ENCODE measurements around the gene DSC1.

The DSC1 gene

DNA sequence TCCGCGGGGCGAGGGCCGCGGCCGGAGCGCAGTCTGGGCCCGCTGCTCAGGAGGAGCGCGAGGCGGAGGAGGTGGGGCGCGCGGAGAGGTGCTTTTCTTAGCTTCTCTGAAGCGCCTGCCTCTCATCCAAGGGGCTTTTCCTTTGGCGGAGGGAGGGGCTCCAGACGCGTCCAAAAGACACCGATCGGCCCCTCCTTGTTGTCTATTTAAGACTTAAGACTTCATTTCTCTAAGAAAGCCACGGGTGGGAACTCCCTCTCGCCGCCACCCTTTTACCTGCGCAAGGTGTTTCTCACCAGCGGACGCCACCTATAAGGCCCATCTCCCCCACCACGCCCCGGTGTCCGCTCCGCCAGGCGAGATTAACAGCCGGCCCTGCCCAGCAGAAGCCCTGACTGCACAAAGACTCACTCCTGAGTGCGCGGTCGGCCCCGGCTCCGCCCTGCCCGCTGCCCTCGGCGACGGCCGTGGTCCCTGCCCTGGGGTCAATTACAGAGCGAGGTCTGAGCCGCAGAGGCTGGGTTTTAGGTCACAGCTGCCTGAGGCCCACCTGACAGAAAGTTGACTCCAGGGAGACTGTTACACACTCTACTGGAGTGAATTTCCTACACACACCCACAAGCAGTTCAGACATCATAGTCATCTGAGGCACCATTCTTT lies 60.5 kb downstream of the DSC1 start, which contains the start of gene DSC2:
Gene DSC2, minus strand, starts transcription at position 397 of the 660 bp plus-strand sequence. CDS start 450 bp downstream, outside the sequence.
- no peak for TF ChIP-seq GATA2 (IDR thresholded peaks at IDR 0.05; ENCODE audit: low read depth, low read length)
- TF ChIP-seq GATA3 (IDR thresholded peaks at IDR 0.05; ENCODE audit: low read depth, low read length), result no peak

DNA sequence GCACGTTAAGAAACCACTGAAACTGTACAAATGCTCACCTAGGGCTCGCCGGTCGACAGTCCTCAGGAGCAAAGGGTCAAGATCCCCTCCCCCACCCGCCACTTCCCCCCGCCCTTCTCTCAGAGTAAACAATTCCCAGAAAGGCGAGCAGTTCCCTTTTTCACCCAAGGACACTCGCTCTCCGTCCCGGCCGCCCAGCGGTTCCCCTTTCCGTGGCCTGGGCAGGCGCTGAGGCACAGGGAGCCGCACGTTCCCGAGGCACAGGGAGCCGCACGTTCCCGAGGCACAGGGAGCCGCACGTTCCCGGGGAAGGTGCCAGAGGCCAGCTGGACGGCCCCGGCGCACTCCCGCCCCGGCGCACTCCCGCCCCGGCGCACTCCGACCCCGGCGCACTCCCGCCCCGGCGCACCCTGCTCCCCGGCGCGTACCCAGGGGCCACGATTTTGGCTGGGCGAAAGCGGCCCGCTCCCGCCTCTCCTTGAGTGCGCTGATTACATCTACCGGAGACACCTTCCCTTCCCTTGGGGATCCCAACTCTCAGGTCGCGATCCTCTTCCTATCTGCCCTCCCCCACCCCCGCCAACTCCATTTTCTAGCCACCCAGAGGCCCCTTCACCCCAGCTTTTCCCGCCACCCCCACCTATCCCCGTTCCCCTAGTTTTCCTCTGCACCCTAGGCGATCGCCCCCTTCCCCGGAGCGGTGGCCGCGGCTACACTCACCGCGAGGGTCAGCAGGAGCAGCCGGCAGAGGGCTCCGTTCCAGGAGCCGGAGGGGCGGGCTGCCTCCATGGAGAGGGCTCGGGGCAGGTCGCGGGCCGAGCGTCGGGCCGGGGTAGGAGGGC lies 61.3 kb downstream of the DSC1 start:
- TF ChIP-seq GATA3 (IDR thresholded peaks at IDR 0.05; ENCODE audit: low read depth, low read length) (no peak), GATA2 (IDR thresholded peaks at IDR 0.05; ENCODE audit: low read depth, low read length) (no peak)

DNA sequence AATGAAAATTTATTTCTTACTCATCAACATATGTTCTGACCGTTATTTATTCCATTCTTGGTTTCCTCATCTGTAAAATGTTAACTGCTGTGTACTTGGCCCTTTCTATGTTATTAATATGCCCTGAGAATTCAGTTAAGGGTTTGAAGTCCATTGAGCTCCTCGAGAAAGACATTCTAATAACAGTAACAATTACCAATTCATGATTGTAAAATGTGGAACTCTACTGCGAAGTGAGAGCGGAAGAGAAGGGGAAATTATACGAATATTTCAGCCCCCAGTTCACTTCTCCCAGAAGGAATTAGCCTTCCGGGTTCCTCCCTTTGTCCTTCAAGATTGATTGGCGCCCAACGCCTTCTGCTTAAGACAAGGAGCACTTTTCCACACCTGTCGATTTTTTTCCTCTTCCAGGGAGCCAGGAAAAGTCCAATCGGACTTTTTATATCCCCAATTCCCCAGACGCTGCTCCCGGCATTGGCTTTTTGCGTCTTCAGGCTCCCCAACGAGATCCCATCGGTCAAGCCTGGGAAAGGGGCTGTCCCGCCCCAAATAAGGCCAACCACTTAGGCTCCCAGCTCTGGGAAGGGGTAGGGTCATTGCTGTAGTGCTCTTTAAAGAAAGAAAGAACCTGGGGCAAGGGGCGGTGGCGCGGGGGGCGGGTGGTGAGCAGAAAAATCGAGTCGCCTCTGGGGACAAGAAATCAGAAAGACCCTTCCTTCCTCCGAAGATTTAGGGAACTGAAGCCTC lies 62.0 kb downstream of the DSC1 start:
- TF ChIP-seq GATA2 (IDR thresholded peaks at IDR 0.05; ENCODE audit: low read depth, low read length) (no peak), GATA3 (IDR thresholded peaks at IDR 0.05; ENCODE audit: low read depth, low read length) (no peak)

DNA sequence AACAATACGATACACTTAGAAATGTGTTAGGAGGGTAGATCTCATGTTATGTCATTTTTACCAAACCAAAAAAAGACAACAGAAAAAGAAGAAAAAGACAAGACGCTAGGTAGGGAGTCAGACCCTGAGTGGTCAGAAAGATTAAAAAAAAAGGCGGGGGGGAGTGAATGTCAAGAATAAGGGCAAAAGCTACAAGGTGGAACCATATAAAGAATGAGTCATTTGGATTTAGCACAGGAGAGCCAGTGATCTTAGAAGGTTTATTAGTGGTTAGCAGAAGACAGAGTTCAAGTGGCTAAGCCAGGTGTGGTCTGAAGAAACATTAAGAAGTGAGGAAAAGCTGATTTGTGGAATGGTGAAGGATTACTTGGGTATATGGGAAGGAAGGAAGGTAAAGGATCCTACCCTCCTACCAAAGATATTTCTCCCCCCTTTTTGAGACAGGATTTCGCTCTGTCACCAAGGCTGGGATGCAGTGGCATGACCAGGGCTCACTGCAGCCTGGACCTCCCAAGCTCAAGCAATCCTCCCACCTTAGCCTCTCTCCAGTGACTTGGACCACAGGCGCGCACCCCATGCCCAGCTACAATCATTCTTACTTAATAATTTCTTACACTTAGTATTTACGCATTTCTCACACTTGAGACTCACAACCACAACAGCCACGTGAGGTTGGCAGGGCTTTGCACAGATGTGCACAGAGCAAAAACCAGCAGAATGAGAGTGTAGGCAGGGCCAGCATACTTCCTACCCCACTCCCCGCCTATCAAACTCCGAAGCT lies 63.0 kb downstream of the DSC1 start:
- no peak for TF ChIP-seq GATA3 (IDR thresholded peaks at IDR 0.05; ENCODE audit: low read depth, low read length)

DNA sequence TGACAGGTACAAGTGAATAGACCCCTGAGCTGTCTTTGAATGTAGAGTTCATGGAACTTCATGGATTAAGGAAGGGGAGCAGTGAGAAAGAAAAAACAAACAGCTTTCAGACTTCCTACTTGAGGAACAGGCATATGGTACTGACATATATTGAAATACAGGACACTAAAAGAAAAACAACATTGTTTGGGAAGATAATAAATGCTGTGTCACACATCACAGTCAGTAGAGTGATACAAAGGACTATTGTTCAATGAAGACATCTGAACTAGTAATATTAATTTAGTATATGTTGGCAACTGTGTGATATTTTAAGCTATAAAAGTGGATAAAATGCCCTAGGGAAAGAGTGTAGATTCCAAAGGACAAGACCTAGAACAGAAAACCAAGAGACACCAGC lies 63.8 kb downstream of the DSC1 start:
- TF ChIP-seq GATA3 (IDR thresholded peaks at IDR 0.05; ENCODE audit: low read depth, low read length), result no peak
- TF ChIP-seq GATA2 (IDR thresholded peaks at IDR 0.05; ENCODE audit: low read depth, low read length), result no peak

DNA sequence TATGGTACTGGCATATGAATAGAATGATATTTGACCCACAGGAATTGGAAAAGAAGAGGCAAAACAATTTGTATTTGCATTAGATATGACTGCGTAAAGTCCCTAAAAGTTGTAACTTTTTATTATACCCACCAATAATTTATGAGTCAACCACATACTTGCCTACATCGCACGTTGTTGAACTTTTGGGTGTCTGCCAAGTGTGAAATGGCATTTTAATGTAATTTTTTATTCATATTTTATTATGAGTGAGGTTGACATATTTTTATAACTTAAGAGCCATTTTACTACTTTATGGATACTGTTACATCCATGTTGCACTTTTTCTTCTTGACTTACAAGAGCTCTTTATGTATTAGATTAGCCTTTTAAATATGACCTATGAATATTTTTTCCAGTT lies 65.0 kb downstream of the DSC1 start:
- TF ChIP-seq GATA3 (IDR thresholded peaks at IDR 0.05; ENCODE audit: low read depth, low read length) (no peak), GATA2 (IDR thresholded peaks at IDR 0.05; ENCODE audit: low read depth, low read length) (no peak)

DNA sequence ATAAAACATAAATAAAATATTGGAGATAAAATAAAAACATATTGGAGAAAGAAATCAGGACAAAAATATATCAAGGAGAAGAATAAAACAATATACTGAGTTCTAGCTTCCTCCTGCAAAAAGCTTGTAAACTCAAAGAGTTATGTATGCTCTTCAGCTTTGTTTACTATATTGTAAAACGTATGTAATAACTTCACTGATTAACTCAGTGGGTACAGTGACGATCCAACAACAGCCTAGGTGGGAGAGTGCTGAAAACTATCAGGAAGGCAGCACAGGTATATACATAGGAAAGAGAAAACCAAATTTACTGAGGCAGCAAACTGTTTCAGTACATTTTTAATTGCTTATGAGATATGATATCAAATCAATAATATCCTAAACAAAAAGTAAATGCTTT lies 68.8 kb downstream of the DSC1 start:
- no peak for TF ChIP-seq GATA3 (IDR thresholded peaks at IDR 0.05; ENCODE audit: low read depth, low read length)
- TF ChIP-seq GATA2 (IDR thresholded peaks at IDR 0.05; ENCODE audit: low read depth, low read length), result no peak

DNA sequence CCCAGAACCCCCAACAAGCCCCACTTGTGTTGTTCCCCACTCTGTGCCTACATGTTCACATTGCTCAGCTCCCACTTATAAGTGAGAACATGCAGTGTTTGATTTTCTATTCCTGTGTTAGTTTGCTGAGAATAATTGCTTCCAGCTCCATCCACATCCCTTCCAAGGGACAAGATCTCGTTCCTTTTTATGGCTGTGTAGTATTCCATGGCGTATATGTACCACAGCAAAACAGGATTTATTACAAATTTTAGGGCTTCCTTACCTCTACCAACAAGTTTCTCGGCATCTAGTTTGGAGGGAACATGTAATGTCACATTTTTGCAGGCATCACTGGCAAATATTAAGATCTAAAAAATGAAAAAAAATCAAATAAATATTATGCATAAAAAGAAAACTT lies 69.4 kb downstream of the DSC1 start:
- TF ChIP-seq GATA2 (IDR thresholded peaks at IDR 0.05; ENCODE audit: low read depth, low read length), result no peak
- TF ChIP-seq GATA3 (IDR thresholded peaks at IDR 0.05; ENCODE audit: low read depth, low read length), result no peak

DNA sequence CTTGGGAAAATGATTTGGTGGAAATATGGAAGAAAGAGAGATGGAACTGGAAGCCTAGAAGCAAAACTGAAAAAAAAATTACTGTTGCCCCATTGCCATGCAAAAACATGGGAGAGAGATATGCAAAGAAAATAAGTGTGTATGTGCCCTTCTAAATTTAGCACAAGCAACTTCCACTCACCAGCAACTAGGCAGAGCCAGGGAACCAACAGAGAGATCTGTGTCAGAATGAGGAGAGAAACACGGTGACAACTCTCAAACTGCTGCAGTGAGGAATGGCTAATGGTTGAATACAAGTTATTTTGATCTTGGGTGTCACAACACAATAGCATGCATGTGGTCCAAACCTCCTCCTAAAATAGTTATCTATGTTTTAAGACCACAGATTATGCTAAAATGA lies 71.3 kb downstream of the DSC1 start:
- TF ChIP-seq GATA3 (IDR thresholded peaks at IDR 0.05; ENCODE audit: low read depth, low read length) (no peak), GATA2 (IDR thresholded peaks at IDR 0.05; ENCODE audit: low read depth, low read length) (no peak)

DNA sequence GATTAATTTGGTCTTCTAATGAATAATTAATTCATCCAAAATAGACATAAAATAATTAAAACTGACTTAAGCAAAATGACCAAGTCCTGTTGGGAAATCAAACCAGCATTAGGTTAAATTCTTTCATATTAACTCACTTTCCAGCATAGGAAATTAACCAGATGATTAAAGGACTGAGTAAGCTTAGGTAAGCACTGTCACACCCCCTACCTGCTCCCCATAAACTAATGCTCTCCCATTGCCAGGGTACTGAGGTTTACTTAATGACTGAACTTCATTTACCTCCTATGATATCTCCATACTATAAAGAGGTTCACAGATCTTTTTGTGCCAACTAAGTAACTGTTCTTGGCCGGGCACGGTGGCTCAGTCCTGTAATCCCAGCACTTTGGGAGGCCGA lies 74.1 kb downstream of the DSC1 start:
- TF ChIP-seq GATA2 (IDR thresholded peaks at IDR 0.05; ENCODE audit: low read depth, low read length) (no peak), GATA3 (IDR thresholded peaks at IDR 0.05; ENCODE audit: low read depth, low read length) (no peak)

DNA sequence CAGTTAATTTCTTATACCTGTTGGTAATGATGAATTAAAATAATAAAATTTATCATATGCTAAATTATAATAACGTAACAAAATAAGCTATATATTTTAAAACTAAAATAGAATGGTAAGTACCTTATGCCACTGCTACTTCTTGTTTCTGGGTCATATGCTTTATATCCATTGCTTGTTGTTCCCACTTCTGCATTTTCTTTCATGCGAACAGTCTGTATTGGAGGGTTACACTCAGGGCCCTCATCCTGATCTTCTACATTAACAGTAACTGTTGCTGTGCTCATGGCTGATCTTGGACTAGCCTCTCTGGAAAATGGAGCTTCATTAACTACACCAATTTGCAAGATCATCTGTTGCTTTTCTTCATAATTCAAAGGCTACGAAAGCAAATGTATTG lies 82.7 kb downstream of the DSC1 start:
- TF ChIP-seq GATA2 (IDR thresholded peaks at IDR 0.05; ENCODE audit: low read depth, low read length) (no peak), GATA3 (IDR thresholded peaks at IDR 0.05; ENCODE audit: low read depth, low read length) (no peak)

Measured in SH-SY5Y (cell line).